Measurements from ENCODE around the gene PRKCI.

The PRKCI gene

DNA sequence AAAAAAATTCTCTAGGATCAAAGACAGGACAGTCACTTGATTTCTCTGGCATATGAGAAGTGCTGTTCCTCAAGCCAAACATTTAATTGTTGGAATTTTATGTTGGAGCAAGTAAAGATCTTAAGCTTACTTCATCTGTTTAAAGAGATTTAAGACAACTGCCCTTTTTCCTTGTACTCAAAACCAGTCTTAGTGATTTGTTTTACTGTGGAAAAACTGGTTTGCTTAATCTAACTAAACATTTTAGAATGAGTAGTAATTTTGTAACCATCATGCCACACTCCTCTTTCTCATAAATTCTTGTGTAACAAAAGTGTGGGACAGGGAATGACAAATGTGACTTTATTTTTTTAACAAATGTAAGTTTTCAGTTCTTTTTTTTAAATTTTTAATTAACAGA is 18.4 kb downstream of the PRKCI start:
- TF ChIP-seq EZH2 (optimal IDR thresholded peaks at IDR 0.05; ENCODE audit: low read depth, low read length) (no peak), EZH2phosphoT487 (IDR thresholded peaks at IDR 0.05; ENCODE audit: low read length) (no peak)
- TF ChIP-seq, protein P1, sequence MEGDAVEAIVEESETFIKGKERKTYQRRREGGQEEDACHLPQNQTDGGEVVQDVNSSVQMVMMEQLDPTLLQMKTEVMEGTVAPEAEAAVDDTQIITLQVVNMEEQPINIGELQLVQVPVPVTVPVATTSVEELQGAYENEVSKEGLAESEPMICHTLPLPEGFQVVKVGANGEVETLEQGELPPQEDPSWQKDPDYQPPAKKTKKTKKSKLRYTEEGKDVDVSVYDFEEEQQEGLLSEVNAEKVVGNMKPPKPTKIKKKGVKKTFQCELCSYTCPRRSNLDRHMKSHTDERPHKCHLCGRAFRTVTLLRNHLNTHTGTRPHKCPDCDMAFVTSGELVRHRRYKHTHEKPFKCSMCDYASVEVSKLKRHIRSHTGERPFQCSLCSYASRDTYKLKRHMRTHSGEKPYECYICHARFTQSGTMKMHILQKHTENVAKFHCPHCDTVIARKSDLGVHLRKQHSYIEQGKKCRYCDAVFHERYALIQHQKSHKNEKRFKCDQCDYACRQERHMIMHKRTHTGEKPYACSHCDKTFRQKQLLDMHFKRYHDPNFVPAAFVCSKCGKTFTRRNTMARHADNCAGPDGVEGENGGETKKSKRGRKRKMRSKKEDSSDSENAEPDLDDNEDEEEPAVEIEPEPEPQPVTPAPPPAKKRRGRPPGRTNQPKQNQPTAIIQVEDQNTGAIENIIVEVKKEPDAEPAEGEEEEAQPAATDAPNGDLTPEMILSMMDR (IDR thresholded peaks at IDR 0.05; ENCODE audit: low read length) = no peak
- no peak for DNase-seq

DNA sequence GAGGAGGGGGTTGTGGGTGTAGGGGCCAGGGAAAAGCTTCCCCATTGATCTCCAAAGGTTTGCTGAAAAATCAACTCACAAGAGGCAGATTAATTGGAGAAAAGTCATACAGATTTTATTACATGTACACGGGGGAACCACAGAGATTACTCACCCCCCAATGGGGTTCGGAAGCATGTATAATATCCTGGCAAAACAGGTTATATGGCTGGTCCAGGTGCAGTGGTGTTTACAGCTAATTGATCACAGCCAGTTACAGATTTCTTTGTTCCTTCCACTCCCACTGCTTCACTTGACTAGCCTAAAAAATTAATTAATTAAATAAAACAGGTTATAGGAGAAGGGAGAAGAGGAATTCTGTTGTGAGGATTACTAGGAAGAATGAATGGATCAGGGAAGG is 22.4 kb downstream of the PRKCI start:
- no peaks in the 10 kb centered on the region for H3K36me3 ChIP-seq (replicated peaks; ENCODE audit: insufficient read depth, low read length)
- no peak overlapping the region for H3K4me3 ChIP-seq (ENCODE audit: low read length)
- H4K20me1 ChIP-seq (ENCODE audit: insufficient read depth, low read length) = no peaks in the 10 kb centered on the region
- no peaks in the 10 kb centered on the region for H3K27me3 ChIP-seq (replicated peaks; ENCODE audit: insufficient read depth, low read length)
- H3K79me2 ChIP-seq (ENCODE audit: low read length) = no peaks in the 10 kb centered on the region
- TF ChIP-seq EZH2 (optimal IDR thresholded peaks at IDR 0.05; ENCODE audit: low read depth, low read length) (no peak), EZH2phosphoT487 (IDR thresholded peaks at IDR 0.05; ENCODE audit: low read length) (no peak)
- TF ChIP-seq, protein P1 (IDR thresholded peaks at IDR 0.05; ENCODE audit: low read length) = no peak
- no peak overlapping the region for H3K27ac ChIP-seq (ENCODE audit: low read length)
- H3K4me2 ChIP-seq (ENCODE audit: low read depth, low read length) = no peak overlapping the region
- H3K9ac ChIP-seq (ENCODE audit: low read length) = no peak overlapping the region
- DNase-seq = no peak
- H3K4me1 ChIP-seq (ENCODE audit: low read length) = no peaks in the 10 kb centered on the region
- H3K9me2 ChIP-seq (replicated peaks; ENCODE audit: insufficient read depth, low read length) = no peaks in the 10 kb centered on the region
- H2AFZ ChIP-seq (ENCODE audit: low read length) = no peak overlapping the region
- no peaks in the 10 kb centered on the region for H3K9me3 ChIP-seq (replicated peaks; ENCODE audit: insufficient read depth, low read length)
- no peaks in the 10 kb centered on the region for H3F3A ChIP-seq (ENCODE audit: insufficient read depth, low read length)

More for the DNA sequence above, 18.4 kb downstream of the PRKCI start:
- H3K9me3 ChIP-seq (replicated peaks; ENCODE audit: insufficient read depth, low read length) = no peaks in the 10 kb centered on the region
- no peaks in the 10 kb centered on the region for H3K9me2 ChIP-seq (replicated peaks; ENCODE audit: insufficient read depth, low read length)
- H3K27ac ChIP-seq (ENCODE audit: low read length) = no peak overlapping the region
- no peaks in the 10 kb centered on the region for H3K27me3 ChIP-seq (replicated peaks; ENCODE audit: insufficient read depth, low read length)
- H3K79me2 ChIP-seq (ENCODE audit: low read length) = no peaks in the 10 kb centered on the region
- H3K4me1 ChIP-seq (ENCODE audit: low read length) = no peaks in the 10 kb centered on the region
- no peak overlapping the region for H3K4me2 ChIP-seq (ENCODE audit: low read depth, low read length)
- H2AFZ ChIP-seq (ENCODE audit: low read length) = no peak overlapping the region
- H3K36me3 ChIP-seq (replicated peaks; ENCODE audit: insufficient read depth, low read length) = no peaks in the 10 kb centered on the region
- H4K20me1 ChIP-seq (ENCODE audit: insufficient read depth, low read length) = no peaks in the 10 kb centered on the region
- no peaks in the 10 kb centered on the region for H3F3A ChIP-seq (ENCODE audit: insufficient read depth, low read length)
- no peak overlapping the region for H3K4me3 ChIP-seq (ENCODE audit: low read length)
- no peak overlapping the region for H3K9ac ChIP-seq (ENCODE audit: low read length)

DNA sequence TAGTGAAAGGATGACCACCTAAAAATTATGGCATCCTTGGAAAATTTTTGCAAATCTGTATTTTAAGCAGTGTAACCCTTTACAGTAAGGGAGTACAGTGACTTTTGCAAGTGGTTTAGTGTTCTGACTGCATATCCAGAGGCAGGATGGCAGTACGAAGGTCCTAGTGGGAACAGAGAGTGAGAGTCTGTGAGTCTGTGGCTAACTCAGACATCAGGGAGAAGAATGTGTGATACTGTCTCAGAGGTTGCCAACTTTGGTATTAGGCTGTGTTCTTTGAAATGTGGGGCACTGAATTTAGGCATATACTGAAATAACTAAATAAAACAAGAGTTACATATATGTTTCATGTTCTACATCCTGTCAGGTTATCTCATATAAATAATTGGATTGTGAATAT is 25.7 kb downstream of the PRKCI start:
- Histone ChIP-seq H3K27me3 (replicated peaks; ENCODE audit: insufficient read depth, low read length) (no peaks in the 10 kb centered on the region), H4K20me1 (ENCODE audit: insufficient read depth, low read length) (no peaks in the 10 kb centered on the region), H3K9ac (ENCODE audit: low read length) (no peak overlapping the region), H3K9me3 (replicated peaks; ENCODE audit: insufficient read depth, low read length) (no peaks in the 10 kb centered on the region), H3K9me2 (replicated peaks; ENCODE audit: insufficient read depth, low read length) (no peaks in the 10 kb centered on the region), H3K4me3 (ENCODE audit: low read length) (no peak overlapping the region), H3K36me3 (replicated peaks; ENCODE audit: insufficient read depth, low read length) (no peaks in the 10 kb centered on the region), H3F3A (ENCODE audit: insufficient read depth, low read length) (no peaks in the 10 kb centered on the region), H2AFZ (ENCODE audit: low read length) (no peak overlapping the region), H3K4me1 (ENCODE audit: low read length) (no peaks in the 10 kb centered on the region), H3K79me2 (ENCODE audit: low read length) (no peaks in the 10 kb centered on the region), H3K4me2 (ENCODE audit: low read depth, low read length) (no peak overlapping the region), H3K27ac (ENCODE audit: low read length) (no peak overlapping the region)
- no peak for DNase-seq
- TF ChIP-seq, protein P1 (IDR thresholded peaks at IDR 0.05; ENCODE audit: low read length) = no peak
- TF ChIP-seq EZH2phosphoT487 (IDR thresholded peaks at IDR 0.05; ENCODE audit: low read length) = no peak
- no peak for TF ChIP-seq EZH2 (optimal IDR thresholded peaks at IDR 0.05; ENCODE audit: low read depth, low read length)
